Activated CD4-positive, alpha-beta T cell treated with anti-CD3 and anti-CD28 coated beads, Interleukin-2, Interleukin-6, amounts not matched to agents 100 ng/mL and 50 ng/mL, durations not matched to agents 16 hours and 8 hours (primary cell): ENCODE data around the gene FAM118A.
A peak's percentile ranks its signal among the peaks of the same experiment; 100 is the strongest.
"Not testable (repeated sequence)": the region's sequence is repeated elsewhere in the genome, so short reads cannot be mapped to it uniquely, and the experiment has no call there.

ENCODE experiments used
- DNase-seq: peaks from one replicate; pipeline ENCODE4 v3.0.0-alpha.2; 2020

FAM118A gene

DNA sequence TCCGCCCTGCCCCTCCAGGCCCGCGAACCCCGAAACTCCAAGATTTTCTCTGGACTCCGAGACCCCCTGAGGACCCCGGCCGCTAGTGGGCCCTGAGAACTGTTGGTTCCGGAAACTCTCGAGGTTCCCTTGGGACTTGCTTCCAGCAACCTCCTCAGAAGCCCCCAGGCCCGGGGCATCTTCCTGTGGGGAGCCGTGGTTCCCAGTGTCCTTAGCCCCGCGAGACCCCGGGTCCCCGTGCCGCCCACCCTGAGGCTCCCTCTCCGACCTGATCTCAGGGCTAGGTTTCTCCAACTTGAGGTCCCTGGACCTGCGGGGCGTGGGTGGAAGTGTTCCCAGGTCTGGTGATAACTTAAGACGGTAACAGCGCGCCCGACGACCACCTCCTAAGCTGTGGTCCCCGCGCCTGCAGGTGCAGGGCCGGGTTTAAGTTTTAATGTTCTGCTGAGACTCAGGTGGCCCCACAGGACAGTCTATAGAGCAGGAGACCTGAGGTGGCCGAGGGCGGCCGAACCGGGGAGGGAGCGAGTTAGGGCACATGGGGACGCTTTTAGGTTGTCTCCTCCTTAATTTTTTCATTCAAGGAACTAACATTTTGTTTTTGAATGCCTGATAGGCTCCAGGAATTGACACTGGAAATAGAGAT lies 720 bp downstream of the FAM118A start:
- no peak for DNase-seq

- DNase-seq: no peak
These were observed 1.3 kb downstream of the FAM118A start for GRCh38 chr22:45310977-45311531.

GRCh38 chr22:45312415-45312814 lies 2.7 kb downstream of the FAM118A start:
- DNase-seq: no peak

GRCh38 chr22:45312856-45313255 lies 3.1 kb downstream of the FAM118A start:
- DNase-seq: no peak

- no peak for DNase-seq
These were observed 4.5 kb downstream of the FAM118A start for GRCh38 chr22:45314054-45314721.

DNA sequence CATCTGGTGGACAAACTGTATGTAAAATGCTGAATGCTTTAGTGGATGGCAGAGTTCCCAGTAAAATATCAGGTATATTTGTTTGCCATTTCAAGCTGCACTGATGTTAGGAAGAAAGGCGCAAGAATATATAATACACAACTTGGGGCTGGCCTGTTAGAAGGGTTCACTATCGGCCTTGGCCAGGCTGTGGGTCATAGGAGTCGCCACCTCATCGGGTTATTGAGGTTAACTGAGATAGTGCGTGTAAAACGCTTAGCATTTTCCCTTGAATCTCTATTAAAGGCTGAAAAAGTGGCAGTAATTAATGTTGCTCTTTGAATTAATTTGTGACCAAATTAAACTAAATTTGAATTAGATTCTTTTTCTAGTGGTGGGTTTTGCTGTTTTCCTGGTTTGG lies 5.1 kb downstream of the FAM118A start:
- DNase-seq: no peak

- no peak for DNase-seq
These were observed 7.2 kb downstream of the FAM118A start for GRCh38 chr22:45316796-45317526.

DNA sequence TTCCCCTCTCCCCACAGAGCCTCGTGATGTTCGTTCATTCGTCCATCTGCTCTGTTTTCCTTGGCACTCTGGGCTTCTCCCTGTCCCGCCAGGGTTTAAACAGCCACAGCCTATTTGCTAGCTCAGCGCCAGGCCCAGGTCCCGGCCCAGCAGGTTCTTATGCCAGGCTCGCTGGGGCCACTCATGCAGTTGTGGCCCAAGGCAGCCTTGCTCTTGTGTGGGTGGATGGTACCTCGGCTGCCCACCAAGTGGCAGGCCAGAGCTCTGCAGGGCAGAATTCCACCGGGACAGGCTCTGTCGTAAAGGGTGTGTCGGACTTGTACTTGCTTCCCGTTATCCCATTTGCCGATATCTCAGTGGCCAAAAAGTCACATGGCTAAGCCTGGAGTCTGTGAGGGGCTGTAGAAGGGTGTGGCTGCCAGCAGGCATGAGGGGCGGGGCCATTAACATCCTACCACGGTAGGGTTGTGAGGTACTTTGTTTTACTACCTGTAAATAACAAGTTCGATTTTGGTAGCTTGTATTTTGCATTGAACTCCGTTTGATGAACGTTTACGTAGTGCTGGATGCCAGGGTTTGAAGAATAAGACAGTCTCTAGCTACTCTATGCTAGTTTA lies 7.9 kb downstream of the FAM118A start:
- DNase-seq: no peak

DNA sequence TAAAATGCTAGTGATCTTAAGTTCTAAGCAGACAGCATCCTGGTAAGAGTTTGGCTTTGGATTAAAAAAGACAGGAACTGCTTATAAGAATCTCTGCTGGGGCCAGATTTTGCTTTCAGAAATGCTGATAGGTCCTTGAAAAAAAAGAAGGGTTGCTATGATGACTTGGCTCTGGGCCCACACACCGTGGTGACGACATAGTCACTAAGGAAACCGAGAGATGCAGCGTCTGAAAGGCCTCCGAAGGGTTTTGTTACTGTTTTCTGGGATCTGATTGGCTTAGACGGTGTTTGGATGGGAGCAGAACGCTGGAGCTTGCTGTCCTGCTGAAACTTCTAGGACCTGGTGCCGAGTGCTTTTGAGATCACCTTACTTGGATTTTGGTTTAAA lies 8.4 kb downstream of the FAM118A start:
- DNase-seq: peak; percentile 90

- peak; percentile 67 for DNase-seq
These were observed 9.0 kb downstream of the FAM118A start for GRCh38 chr22:45318558-45319323.

GRCh38 chr22:45319324-45319685 lies 9.6 kb downstream of the FAM118A start:
- no peak for DNase-seq

- peak; percentile 35 for DNase-seq
These were observed 10.7 kb downstream of the FAM118A start for GRCh38 chr22:45320357-45320976.

GRCh38 chr22:45321827-45322226 lies 12.1 kb downstream of the FAM118A start:
- no peak for DNase-seq

DNA sequence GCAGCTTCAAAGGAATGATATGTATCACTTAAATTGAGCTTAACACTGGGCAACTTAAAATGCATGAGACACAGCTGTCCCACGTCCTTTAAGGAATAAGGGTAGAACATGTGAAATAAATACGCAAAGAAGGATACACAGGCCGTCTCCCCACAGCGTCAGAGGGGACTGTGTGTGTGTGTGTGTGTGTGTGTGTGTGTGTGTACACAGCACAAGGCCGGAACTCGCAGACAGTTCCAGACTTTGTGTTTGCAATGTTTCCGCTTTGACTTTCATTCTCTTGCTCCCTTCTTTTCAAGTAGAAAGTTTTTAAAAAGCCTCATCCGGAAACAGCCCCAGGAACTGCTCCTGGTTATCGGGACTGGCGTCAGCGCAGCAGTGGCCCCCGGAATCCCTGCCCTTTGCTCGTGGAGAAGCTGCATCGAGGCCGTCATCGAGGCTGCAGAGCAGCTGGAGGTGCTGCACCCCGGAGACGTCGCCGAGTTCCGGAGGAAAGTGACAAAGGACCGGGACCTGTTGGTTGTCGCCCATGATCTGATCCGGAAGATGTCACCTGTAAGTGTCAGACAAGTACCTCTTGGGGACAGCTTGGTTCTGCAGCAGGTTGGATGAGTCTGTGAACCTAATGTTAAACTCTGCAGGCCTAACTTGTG lies 13.3 kb downstream of the FAM118A start:
- DNase-seq: no peak

GRCh38 chr22:45323695-45324094 lies 14.0 kb downstream of the FAM118A start:
- no peak for DNase-seq

- DNase-seq: no peak
These were observed 14.6 kb downstream of the FAM118A start for GRCh38 chr22:45324311-45324711.

DNA sequence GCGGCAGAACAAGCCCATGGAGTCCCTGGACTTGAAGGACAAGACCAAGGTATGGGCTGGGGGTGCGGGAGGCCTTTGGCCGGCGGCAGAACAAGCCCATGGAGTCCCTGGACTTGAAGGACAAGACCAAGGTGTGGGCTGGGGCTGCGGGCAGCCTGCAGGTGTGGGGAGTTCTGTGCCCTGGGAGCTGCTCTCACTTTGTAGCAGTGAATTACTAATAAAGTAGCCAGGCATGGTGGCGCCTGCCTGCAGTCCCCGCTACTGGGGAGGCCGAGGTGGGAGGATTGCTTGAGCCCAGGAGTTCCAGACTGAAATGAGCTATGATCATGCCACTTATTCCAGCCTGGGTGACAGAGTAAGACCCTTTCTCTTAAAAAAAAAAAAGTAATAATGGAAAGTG lies 18.5 kb downstream of the FAM118A start:
- not testable (repeated sequence) for DNase-seq

DNA sequence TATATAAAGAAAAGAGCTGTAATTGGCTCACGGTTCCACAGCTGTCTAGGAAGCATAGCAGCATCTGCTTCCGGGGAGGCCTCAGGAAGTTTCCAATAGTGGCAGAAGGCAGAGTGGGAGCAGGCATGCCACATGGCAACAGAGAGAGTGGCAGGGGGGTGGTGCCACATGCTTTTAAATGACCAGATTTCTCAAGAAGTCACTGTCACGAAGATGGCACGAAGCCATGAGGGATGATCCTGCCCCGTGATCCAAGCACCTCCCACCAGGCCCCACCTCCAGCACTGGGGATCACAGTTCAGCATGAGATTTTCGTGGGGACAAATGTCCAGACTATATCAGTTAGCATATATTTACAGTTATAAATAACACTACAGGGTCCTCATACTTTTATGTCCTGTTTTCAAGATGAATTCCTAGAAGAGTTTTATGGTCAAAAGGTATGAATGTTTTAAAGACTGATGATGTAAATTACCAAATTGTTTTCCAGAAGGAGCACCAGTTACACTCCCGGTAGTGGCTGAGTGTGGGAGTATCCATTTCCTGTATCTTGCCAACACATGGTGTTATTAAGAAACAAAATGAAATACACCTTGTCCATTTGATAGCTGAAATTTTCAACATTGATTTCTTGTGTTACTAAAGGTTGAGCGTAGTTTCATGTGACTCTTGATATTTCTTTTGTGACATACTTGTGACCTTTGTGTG lies 19.2 kb downstream of the FAM118A start:
- DNase-seq: no peak

DNA sequence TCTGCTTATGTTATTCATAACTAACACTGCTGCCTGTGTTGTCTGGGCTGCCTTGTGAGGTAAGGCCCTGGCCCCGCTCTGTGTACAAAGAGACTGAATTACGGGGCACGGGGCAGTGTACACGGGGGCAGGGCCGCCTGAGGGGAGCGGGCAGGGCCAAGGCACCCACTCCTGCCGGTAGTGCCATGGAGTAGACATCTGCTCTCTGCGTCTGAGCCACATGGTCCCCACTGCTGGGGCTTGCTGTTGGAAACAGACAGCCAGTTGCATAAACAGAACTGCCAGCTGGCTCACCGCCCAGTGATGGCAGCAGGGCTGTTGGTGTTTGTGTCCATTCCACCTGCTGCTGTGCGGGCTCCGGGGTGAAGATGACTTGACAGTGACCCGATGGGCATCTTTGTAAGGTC lies 19.8 kb downstream of the FAM118A start:
- no peak for DNase-seq

GRCh38 chr22:45330548-45330947 lies 20.8 kb downstream of the FAM118A start:
- DNase-seq: no peak

DNA sequence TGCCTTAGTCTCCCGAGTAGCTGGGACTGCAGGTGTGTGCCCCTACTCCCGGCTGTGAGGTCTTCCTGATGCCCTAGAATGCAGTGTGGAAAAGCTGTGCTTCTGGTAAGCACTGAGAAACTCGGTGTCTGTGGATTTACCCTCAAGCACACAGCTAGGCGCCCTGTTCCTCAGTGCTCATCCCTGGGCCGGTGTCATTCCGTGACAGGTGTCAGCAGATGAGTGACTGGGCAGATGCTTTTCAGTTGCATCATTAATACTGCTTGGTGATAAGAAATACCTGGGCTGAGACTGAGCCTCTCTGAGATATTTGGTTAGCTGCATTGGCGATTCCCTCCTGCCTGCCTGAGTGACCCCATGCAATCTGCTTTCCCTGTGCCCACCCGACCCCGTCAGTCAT lies 21.8 kb downstream of the FAM118A start:
- DNase-seq: no peak
